ENCODE results near the gene CLEC18A.
"Not testable (repeated sequence)": the region's sequence is repeated elsewhere in the genome, so short reads cannot be mapped to it uniquely, and the experiment has no call there.

GRCh38 chr16:69954241-69954640, 3.1 kb downstream of the CLEC18A start:
- TF ChIP-seq, protein P1, sequence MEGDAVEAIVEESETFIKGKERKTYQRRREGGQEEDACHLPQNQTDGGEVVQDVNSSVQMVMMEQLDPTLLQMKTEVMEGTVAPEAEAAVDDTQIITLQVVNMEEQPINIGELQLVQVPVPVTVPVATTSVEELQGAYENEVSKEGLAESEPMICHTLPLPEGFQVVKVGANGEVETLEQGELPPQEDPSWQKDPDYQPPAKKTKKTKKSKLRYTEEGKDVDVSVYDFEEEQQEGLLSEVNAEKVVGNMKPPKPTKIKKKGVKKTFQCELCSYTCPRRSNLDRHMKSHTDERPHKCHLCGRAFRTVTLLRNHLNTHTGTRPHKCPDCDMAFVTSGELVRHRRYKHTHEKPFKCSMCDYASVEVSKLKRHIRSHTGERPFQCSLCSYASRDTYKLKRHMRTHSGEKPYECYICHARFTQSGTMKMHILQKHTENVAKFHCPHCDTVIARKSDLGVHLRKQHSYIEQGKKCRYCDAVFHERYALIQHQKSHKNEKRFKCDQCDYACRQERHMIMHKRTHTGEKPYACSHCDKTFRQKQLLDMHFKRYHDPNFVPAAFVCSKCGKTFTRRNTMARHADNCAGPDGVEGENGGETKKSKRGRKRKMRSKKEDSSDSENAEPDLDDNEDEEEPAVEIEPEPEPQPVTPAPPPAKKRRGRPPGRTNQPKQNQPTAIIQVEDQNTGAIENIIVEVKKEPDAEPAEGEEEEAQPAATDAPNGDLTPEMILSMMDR (IDR thresholded peaks at IDR 0.05) = not testable (repeated sequence)
- not testable (repeated sequence) for TF ChIP-seq ZFX (IDR thresholded peaks at IDR 0.05; ENCODE audit: borderline replicate concordance)
